GM12875 (cell line): Measurements from ENCODE around the gene CUBN.

Experiments
- H3K4me3 ChIP-seq: one replicate; pipeline ENCODE4 v1.5.1; 2011; ENCODE audit warnings: low read depth, low read length, control low read depth
- TF ChIP-seq, protein P1 (sequence below): IDR thresholded peaks from 2 replicates; pipeline ENCODE4 v1.5.1; 2011; ENCODE audit warnings: low read depth, mild to moderate bottlenecking, control low read depth, inconsistent platforms, low read length, moderate library complexity, borderline replicate concordance; ENCODE audit not compliant: insufficient read depth

CUBN gene

DNA sequence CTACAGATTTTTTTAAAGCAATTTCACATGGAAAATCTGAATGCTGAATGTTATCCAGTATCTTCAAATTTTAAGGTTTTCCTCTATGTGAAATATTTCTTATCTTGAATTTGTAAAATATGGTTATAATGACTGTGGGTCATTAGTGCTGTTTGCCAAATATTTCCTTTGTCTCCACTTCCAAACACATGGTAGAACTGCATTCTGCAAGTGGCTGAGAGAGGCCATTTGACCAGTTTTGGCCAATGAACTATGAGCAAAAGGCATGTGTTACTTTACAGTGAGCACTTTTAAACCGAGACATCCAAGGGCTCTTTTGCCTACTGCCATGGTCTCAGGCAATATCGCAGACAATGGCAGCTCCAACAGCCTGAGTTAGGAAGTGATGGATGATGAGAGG lies 195.2 kb downstream of the CUBN start:
- H3K4me3 ChIP-seq = no peak overlapping the region
- TF ChIP-seq, protein P1, sequence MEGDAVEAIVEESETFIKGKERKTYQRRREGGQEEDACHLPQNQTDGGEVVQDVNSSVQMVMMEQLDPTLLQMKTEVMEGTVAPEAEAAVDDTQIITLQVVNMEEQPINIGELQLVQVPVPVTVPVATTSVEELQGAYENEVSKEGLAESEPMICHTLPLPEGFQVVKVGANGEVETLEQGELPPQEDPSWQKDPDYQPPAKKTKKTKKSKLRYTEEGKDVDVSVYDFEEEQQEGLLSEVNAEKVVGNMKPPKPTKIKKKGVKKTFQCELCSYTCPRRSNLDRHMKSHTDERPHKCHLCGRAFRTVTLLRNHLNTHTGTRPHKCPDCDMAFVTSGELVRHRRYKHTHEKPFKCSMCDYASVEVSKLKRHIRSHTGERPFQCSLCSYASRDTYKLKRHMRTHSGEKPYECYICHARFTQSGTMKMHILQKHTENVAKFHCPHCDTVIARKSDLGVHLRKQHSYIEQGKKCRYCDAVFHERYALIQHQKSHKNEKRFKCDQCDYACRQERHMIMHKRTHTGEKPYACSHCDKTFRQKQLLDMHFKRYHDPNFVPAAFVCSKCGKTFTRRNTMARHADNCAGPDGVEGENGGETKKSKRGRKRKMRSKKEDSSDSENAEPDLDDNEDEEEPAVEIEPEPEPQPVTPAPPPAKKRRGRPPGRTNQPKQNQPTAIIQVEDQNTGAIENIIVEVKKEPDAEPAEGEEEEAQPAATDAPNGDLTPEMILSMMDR = no peak

DNA sequence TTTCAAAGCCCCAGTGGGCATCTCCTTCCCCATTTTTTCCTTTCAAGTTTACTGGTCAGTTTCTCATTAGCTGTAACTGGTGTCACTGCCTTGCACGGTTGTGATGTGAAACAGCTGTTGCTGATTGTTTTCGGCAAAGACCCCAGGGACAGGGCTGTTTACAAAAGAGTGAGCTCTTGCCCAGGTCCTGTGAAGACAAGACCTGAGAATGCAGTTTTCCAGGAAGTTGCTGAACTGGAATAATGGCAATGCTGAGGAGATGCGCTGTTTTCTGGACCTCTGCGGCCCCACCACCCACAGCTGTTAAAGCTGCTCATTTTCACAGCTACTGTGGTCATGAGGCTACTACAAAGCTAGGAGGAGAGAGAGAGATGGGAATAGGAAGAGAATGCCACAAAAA lies 195.8 kb downstream of the CUBN start:
- no peak overlapping the region for H3K4me3 ChIP-seq
- TF ChIP-seq, protein P1 = no peak

DNA sequence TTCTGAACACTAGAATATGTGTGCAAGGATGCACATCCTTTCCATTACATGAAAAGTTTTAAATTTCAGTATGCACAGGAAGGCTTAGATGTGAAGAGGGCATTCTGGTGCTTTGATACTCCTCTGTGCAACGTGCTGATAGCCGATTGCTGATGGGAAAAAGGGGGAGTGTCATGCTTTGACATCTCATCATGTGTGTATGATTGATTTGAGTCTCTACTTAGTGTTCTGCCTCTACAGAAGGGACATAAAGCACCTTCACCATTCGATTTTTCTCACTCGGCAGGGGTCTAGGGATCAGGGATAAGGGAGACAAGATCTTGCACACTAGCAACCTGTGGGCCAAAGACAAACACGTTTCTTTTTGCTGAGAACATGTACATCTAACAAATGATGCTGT lies 197.7 kb downstream of the CUBN start:
- H3K4me3 ChIP-seq = no peak overlapping the region
- TF ChIP-seq, protein P1 = no peak

DNA sequence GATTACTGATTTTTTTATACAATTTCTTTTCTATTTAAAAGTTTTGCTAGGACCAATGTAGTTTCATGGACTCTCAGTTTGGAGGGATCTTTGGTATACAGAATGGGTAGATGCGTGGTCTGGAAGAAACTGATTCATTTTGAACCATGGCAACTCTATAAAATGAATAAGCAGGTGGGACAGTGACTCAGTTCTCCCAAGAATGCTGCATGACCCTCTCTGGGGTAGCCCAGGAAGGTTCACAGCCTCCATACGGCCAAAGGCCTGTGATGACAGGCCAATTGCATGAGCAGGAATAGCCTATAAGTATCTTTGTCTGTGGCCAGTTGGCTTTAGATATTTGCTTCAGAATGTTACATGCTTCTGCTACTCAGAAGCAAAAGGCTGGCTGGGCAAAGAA lies 199.1 kb downstream of the CUBN start:
- no peak overlapping the region for H3K4me3 ChIP-seq
- TF ChIP-seq, protein P1 = no peak

DNA sequence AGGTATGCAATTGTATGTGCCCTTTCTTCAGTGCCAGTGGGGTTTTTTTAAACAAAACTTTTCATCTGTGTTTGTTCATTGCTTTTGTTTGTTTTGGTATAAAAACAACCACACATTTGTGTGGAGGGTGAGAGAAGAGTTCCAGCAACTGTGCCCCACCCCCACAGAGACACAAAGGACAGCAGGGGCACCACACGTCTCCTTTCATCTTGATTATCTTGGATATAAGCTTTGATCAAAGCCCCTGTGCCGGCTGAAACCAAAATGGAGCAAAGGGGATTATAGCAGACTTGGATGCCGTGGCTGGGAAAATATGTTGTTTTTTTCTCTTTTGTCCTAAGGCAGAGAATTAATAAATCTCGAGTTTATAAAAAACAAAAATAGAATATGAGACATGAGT lies 200.5 kb downstream of the CUBN start:
- no peak overlapping the region for H3K4me3 ChIP-seq
- TF ChIP-seq, protein P1 = no peak

DNA sequence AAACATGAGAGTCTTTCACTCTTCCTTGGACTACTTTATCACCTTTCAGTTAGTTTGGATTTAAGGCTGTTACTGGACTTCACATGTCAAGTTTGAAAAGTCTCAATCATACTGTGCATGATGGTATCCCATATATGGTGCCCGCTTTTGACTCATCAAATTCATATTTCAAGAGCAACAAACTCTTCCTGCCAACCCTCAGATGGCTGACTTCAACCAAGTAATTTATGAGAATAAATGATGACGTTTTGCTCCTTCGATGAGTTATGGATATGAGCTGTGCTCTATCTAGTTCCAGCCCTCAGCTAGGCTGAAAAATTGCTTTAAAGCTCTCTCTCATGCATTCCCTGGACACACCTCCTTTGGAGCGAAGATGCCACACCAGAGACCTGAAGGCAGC lies 202.1 kb downstream of the CUBN start:
- TF ChIP-seq, protein P1 = no peak
- H3K4me3 ChIP-seq = no peak overlapping the region

DNA sequence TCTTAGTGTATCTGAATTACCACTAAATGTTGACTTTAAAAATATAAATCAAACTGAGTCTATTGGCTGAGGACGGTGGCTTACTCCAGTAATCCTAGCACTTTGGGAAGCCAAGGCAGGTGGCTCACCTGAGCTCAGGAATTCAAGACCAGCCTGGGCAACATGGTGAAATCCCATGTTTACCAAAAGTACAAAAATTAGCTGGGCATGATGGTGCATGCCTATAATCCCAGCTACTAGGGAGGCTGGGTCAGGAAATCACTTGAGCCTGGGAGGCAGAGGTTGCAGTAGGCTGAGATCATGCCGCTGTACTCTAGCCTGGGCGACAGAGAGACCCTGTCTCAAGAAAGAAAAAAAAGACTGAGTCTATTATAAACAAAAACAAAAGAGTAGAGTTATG lies 205.9 kb downstream of the CUBN start:
- no peak overlapping the region for H3K4me3 ChIP-seq
- TF ChIP-seq, protein P1 = no peak
